ENCODE results near the gene HINT3.
A peak's percentile ranks its signal among the peaks of the same experiment; 100 is the strongest.
"Not testable (repeated sequence)": the region's sequence is repeated elsewhere in the genome, so short reads cannot be mapped to it uniquely, and the experiment has no call there.

The HINT3 gene

DNA sequence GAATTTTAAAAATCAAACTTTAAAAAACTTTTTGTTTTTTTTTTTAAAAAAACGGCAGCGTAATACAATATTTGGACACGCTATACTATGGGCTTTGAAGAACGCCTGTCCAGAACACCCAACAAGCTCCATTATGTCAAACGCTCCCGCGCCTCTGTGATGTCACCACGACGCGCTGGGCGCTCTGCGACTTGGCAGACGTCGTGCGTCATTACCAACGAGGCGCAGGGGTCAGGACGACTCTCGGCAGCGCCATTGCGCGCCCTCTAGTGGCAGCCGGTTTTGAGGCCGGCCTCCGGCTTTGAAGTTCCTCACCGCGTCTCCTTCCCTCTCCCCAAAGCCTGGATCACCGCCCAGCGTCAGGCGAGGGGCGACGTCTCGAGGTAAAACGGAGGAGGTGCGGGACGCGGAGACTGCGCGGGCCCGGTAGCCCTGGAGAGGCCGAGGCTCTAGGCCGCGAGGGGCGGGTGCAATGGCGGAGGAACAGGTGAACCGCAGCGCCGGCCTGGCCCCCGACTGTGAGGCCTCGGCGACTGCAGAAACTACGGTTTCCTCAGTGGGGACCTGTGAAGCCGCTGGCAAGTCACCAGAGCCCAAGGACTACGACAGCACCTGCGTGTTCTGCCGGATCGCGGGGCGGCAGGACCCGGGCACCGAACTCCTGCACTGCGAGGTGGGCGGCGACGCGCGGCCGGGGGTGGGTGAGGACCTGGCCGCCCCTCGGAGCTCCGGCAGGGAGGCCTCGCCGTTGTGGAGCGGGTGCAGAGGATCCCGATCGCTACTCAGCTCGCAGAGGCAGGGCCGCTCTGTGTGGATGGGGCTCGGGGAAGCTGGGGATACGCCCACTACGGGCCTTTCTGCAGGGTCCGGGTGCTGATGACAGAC, at the start of gene HINT3:
TSS of gene HINT3 (plus strand) at position 265 of the 885 bp plus-strand sequence. CDS start at position 473, 208 bp downstream.
- DNase-seq (ENCODE audit: low read depth in 1 of 2, low spot score in 1 of 2): peak; percentile 98 to 99

DNA sequence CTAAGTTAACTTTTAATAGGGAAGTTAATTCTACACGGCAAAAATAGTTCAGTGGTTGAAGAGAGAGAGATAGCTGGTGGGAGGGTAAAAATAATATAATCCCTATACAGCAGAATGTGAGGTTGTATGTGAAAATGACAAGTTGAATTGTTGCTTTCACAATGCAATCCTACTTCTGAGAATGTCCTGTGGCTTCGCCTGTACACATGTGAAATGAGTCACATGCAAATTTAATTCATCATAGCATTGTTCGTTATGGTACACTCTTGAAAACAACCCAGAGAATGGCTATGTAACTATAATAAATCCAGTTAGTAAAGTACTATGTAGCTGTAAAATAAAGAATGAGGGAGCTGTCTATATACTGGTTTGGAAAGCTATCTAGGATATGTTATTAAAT, 46.0 kb upstream of the HINT3 start:
- peak in 1 of 2 donors; percentile 17 for DNase-seq (ENCODE audit: low read depth in 1 of 2, low spot score in 1 of 2)

DNA sequence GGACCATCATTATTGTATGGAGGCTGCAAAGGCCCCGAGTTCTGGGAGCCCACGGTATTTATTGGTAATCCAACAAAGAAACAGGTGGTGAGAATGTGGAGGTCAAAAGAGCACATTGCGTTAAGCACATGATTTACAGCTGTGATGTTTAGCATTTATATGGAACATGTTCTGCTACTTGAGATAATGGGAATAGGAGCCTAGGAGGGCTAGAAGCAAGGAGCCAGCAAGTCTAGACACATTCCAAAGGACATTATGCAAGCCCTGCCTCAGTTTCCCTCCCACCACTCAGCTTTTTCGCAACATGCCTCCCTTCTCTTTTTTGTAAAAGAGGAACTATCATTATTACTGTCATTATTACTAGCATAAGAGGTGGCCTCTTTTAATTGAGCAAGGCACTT, 45.5 kb upstream of the HINT3 start:
- DNase-seq (ENCODE audit: low read depth in 1 of 2, low spot score in 1 of 2): not testable (repeated sequence)

GRCh38 chr6:125912430-125912829, 44.1 kb upstream of the HINT3 start:
- DNase-seq (ENCODE audit: low read depth in 1 of 2, low spot score in 1 of 2): not testable (repeated sequence)

- DNase-seq (ENCODE audit: low read depth in 1 of 2, low spot score in 1 of 2): no peak
Measured at GRCh38 chr6:125913145-125913544, 43.4 kb upstream of the HINT3 start.

- DNase-seq (ENCODE audit: low read depth in 1 of 2, low spot score in 1 of 2): no peak
Measured at GRCh38 chr6:125913864-125914351, 42.7 kb upstream of the HINT3 start.

DNA sequence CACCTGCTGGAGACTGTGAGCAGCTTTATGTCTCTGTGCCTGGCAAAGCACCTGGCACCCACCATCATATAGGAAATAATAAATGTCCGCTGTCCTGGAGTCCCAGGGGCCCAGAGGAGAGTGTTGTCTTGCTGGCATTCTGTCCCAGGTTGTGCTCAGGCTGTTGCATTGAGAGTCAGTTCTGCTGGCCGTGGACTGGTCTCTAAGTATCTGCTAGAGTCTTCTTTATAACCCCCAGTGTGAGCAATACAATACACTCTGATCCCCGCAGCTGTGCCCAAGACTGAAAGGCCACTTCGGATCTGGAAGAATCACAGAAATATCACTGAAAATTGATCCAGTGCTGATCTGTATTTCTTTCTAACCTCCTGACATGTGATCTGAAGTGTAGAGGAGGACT, 38.3 kb upstream of the HINT3 start:
- no peak for DNase-seq (ENCODE audit: low read depth in 1 of 2, low spot score in 1 of 2)

GRCh38 chr6:125918681-125919566, 37.6 kb upstream of the HINT3 start:
- DNase-seq (ENCODE audit: low read depth in 1 of 2, low spot score in 1 of 2): peak; percentile 13 to 62

- DNase-seq (ENCODE audit: low read depth in 1 of 2, low spot score in 1 of 2): no peak
Measured at GRCh38 chr6:125919618-125920017, 37.0 kb upstream of the HINT3 start.

DNA sequence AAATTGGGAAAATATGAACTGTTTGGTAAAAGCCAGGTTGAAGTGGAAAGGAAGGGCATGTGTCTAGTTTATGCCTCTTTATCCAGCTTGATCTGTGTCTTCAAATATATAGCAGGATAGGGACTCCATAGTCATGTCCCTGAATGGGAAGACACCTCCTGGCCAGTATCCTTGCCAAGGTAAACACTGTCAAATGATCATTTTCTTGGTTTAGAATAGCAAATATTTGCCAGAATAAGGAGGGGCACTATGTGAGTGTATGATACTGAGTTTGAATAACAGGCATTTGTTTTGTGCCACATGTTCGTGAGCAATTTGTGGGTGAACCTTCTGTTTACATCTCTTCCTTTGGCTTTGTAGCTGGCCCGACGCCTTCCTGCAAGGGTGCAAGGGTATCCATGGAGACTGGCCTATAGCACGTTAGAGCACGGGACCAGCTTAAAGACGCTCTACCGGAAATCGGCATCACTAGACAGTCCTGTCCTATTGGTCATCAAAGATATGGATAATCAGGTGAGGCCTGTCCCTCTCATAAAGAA, 34.2 kb upstream of the HINT3 start:
- no peak for DNase-seq (ENCODE audit: low read depth in 1 of 2, low spot score in 1 of 2)

- no peak for DNase-seq (ENCODE audit: low read depth in 1 of 2, low spot score in 1 of 2)
Measured at GRCh38 chr6:125923366-125923877, 33.1 kb upstream of the HINT3 start.

GRCh38 chr6:125924169-125924568, 32.4 kb upstream of the HINT3 start:
- DNase-seq (ENCODE audit: low read depth in 1 of 2, low spot score in 1 of 2): no peak

DNA sequence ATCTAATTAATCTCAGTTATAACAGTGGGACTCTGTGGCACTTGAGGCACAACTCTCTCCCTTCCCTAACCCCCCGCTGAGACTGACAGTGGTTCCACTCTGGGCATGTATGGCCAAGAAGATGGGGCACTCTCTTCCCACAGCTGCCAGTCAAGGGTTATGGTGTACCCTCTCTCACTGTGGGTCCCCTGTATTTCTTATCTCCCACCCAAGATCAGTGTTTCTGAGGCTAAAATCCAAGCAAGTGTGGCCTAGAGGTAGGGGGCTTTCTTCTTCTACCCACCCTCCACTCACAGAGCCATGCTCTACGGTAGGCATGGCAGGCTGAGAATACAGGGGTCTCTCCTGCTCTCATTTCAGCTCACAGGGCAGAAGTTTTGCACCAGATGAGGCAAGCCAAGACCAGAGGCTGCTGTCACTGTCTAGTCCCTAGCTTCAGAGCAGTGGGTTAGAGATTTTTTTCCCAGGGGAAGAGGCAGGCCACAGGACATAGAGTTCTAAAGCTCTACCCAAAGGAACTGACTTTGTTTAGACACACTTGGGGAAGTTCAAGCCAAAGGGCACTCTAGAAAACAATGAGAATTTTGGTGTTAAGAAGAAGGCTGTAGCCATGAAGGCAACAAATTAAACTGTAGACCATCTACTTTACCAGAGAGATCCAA, 31.7 kb upstream of the HINT3 start:
- no peak for DNase-seq (ENCODE audit: low read depth in 1 of 2, low spot score in 1 of 2)

DNA sequence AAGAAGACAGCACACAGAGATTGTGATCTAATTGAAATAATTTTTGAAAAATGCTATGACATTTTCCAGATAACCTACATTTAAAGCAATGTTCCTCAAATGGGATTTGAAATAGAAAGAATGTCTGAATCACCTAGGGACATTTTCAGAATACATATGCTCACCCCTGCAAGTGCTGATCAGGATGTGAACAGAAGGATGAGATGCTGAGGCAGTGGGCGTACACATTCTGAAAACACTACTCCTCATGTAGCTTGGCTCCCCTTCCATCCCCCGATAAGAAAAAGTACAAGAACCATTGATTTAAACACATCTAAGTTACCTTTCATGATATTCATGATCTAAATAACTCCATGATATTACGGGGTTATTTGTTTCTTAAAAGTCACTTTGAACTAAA, 29.9 kb upstream of the HINT3 start:
- no peak for DNase-seq (ENCODE audit: low read depth in 1 of 2, low spot score in 1 of 2)

DNA sequence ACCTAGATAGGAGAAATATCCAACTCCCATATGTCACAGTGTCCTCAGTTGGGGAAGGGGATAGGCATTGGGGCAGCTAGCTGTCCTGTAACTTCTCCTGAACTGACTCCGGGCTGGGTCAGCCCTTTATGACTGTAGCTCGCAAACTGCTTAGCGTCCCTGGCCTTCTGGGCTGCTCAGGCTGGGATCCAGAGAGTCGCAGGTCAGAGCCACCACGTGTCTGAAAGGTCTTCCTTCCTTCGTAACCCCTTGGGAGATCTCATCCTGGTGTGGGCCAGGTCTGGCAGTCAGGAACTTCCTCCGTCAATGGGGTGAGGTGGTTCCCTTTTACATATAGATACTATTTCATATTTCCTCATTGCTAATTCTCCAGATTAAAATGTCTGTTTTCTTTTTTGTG, 28.8 kb upstream of the HINT3 start:
- DNase-seq (ENCODE audit: low read depth in 1 of 2, low spot score in 1 of 2): no peak

DNA sequence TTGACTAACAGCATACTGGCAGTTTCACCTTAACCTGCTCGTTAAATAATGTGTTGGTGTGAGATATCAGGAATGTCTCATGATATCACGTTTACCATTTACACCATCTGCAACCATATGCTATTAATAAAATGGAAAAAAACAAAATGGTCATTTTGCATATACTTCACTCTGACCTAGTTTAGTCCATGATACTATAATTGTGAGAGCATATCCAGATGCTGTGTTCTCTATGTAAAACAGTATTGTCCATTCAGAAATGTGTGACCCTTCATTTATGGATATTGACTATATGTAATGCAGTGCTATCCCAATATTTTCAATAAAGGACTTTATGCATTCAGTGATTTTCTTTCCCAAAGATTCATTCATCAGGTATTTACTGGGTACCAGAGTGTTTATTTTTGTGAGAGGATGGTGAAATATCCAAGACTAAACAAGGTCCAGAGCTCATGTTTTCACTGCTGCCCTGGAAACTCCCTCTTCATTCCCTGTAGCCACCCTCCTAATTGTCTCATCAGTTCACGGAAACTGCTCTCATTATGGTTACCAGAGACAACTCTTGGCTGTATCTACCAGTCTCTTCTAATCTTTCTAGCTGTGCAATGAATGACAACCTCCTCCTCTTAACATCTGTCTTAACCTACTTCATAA, 25.7 kb upstream of the HINT3 start:
- DNase-seq (ENCODE audit: low read depth in 1 of 2, low spot score in 1 of 2): no peak

DNA sequence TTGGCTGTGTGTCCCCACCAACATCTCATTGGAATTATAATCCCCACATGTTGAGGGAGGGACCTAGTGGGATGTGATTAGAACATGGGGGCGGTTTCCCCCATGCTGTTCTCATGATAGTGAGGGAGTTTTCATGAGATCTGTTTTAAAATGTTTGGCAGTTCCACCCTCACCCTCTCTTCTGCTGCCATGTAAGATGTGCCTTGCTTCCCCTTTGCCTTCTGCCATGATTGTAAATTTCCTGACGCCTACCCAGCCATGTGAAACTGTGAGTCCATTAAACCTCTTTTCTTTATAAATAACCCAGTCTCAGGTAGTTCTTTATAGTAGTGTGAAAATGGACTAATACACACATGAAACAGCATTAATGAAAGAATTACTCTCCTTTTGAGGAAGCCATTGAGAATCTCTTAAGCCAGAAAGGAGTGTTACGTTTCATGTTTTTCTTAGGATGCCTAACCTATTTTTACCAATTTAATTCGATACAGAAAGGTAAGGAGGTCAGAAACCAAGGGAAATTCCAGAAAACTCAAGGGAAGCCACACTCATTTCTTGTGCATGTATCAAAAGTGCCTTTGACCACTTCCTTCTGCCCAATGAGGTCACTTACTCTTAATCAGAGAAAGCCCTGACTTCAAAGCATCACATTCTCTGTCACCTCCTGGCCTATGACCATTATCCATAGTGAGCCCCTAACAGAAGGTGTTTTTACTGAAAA, 24.7 kb upstream of the HINT3 start:
- DNase-seq (ENCODE audit: low read depth in 1 of 2, low spot score in 1 of 2): no peak

DNA sequence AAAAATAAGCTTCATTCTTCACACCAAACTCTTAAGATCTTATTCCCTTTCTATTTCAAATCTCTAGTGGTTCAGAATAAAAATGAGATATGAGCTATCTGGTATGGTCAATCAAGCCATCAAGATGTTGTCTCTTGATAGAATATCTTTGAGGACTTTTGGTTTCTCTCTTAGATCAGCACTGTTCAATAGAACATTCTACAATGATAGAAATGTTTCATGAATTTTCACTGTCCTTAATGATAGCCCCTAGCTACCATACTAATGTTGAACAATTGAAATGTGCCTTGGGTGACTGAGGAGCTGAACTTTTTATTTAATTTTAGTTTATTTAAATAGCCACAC, 24.1 kb upstream of the HINT3 start:
- DNase-seq (ENCODE audit: low read depth in 1 of 2, low spot score in 1 of 2): no peak

- DNase-seq (ENCODE audit: low read depth in 1 of 2, low spot score in 1 of 2): not testable (repeated sequence)
Measured at GRCh38 chr6:125935520-125935919, 21.1 kb upstream of the HINT3 start.

- DNase-seq (ENCODE audit: low read depth in 1 of 2, low spot score in 1 of 2): no peak
Measured at GRCh38 chr6:125939026-125939425, 17.5 kb upstream of the HINT3 start.

Measured in activated CD4-positive, alpha-beta T cell treated with anti-CD3 and anti-CD28 coated beads, Interleukin-2, amount 50 U/mL, for 24 hours (primary cell).